ENCODE measurements around the gene ADISSP. TPM values are rescaled to one million over a fixed set of nuclear protein-coding genes. Genes with fewer than 3 reads are reported as not detected.

ADISSP gene
- total and polyA plus RNA-seq, 2 experiments from 2014 or later: 86.6 to 126 TPM

GRCh38 chr20:3778976-3779375 is 11.4 kb upstream of the ADISSP start (continued):
- TF ChIP-seq ZNF462 (CRISPR knock-in tag; IDR thresholded peaks at IDR 0.05) (no peak), EZH2phosphoT487 (IDR thresholded peaks at IDR 0.05; ENCODE audit: unreplicated experiment) (no peak), CREB1 (CRISPR knock-in tag; IDR thresholded peaks at IDR 0.05; ENCODE audit: low read depth) (no peak), POLR2AphosphoS5 (IDR thresholded peaks at IDR 0.05; ENCODE audit: low read depth) (no peak), ZNF114 (CRISPR knock-in tag; IDR thresholded peaks at IDR 0.05) (no peak), CTCF (conservative IDR thresholded peaks at IDR 0.05; ENCODE audit: low read depth in 2 of 2) (no peak), JUNB (IDR thresholded peaks at IDR 0.05; ENCODE audit: unreplicated experiment) (no peak)

Measured in GM23338 (cell line).